IPS-NIHi7 (cell line): ENCODE results near the gene PPP2R3B.
"Not testable (repeated sequence)": the region's sequence is repeated elsewhere in the genome, so short reads cannot be mapped to it uniquely, and the experiment has no call there.

Experiments used
- DNase-seq: peaks from one replicate; pipeline ENCODE4 v3.0.0; 2012; ENCODE audit warnings: mixed read lengths; ENCODE audit errors: extremely low spot score

The PPP2R3B gene

GRCh38 chrX:353566-354535 is 32.9 kb downstream of the PPP2R3B start:
- DNase-seq, result no peak

- no peak for DNase-seq
These were observed 34.0 kb downstream of the PPP2R3B start for GRCh38 chrX:352582-353314.

DNA sequence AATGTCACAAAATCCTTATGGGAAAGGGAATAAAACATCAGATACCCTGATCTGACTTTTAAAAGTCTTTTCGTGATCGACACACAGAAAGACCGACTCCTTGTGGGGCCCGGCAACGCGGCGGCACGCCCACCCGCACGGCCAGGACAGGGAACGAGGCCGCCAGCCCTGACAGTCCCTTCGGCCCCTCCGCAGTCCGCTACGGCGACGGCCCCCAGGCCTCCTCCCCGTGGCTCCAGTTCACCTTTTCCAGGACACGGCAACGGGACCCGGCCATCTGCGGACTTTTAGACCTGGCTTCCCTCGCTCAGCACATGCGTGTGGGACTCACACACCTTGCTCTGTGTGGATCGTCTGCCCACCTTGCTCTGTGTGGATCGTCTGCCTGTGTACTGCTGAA is 34.5 kb downstream of the PPP2R3B start:
- no peak for DNase-seq

DNA sequence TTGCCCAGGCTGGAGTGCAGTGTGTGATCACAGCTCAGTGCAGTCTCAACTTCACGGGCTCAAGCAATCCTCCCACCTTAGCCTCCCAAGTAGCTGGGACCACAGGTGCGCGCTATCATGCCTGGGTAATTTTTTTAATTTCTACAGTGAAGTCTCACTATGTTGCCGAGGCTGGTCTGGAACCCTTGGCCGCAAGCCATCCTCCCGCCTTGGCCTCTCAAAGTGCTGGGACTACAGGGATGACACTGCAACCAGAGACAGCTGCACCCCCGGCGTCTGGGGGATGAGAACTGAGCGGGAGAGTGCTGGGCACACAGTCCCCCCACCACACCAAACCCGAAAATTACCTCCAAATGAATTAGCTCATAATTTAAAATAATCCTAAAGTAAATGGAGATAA is 35.0 kb downstream of the PPP2R3B start:
- no peak for DNase-seq

DNA sequence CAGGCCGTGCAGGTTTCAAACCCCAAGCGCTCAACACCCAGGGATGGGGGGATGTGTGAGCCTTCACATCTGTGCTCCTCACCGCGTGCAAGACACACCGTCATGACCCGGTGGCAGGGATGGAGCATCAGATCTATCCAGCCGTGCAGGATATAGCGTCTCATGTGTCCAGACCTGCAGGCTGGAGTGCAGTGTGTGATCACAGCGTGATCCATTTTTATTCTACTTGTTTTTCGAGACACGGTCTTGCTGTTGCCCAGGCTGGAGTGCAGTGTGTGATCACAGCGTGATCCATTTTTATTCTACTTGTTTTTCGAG is 35.4 kb downstream of the PPP2R3B start:
- DNase-seq, result not testable (repeated sequence)

- no peak for DNase-seq
These were observed 36.0 kb downstream of the PPP2R3B start for GRCh38 chrX:350534-351323.

DNA sequence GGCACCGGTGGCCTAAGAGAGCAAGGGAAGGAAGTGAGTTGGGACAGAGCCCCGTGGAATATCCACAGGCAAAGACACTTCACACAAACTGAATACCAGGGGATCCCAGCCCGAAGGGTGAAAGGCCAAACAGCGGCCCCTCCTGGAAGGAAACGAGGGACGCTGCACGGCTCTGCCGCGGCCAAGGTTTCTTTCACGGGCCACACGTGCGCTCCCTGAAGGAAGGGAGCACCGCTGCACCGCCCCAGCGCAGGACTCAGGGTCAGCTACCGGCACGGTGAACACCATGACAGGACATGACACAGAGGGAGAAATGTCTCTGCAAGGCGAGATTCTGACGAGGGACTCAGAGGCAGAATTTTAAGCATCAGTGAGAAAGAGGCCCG is 36.6 kb downstream of the PPP2R3B start:
- no peak for DNase-seq

- no peak for DNase-seq
These were observed 37.0 kb downstream of the PPP2R3B start for GRCh38 chrX:349702-350101.

DNA sequence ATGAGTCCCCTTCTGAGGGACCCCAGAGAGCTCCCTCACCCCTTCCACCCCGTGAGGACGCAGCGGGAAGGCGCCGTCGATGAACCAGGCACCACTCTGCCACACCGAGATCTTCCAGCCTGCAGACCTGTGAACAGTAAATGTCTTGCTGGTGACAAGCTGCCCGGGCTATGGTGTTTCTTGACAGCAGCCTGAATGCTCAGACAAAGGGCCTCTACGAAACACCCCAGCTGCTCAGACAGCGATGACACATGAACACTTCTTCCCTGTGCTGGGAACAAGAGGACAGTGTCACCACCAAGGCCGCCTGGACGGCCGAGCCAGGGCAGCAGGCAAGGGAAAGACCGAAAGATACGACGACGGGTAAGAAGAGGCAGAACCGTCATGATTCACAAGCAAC is 37.5 kb downstream of the PPP2R3B start:
- DNase-seq, result no peak

- DNase-seq, result no peak
These were observed 38.1 kb downstream of the PPP2R3B start for GRCh38 chrX:348461-349117.

DNA sequence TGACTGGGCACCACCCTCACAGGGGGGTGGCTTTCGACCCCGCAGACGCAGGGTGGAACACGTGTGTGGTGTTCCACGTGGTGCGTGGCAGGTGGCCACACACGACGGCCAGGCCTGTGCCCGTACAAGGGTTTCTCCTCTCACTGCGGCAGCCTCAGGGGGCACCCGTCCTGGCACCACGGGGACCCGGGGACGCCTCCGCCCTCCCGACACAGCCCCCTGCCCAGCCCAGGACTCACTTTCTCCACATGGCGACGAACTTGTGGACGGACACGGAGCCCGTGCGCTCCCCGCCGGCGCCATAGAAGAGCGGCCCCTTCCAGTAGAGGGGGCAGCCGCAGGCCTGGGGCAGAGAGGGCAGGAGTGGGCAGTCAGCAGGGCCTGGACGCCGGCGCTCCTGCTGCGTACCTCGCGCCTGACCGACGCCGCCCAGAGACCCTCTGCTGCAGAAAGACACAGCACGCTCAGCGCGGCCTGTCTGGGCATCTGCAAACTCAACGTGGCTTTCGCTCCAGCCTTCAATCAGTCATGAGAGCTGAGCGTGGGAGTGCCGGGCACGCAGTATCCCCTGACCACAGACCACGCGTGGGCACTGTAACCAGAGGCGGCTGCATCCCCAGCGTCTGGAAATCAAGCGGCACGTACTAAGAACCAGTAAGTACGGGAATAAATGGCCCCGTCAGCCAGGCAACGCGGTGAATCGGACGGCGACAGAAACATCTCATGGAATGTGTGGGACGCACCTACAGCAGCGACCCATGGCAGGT is 39.2 kb downstream of the PPP2R3B start:
- DNase-seq, result no peak

DNA sequence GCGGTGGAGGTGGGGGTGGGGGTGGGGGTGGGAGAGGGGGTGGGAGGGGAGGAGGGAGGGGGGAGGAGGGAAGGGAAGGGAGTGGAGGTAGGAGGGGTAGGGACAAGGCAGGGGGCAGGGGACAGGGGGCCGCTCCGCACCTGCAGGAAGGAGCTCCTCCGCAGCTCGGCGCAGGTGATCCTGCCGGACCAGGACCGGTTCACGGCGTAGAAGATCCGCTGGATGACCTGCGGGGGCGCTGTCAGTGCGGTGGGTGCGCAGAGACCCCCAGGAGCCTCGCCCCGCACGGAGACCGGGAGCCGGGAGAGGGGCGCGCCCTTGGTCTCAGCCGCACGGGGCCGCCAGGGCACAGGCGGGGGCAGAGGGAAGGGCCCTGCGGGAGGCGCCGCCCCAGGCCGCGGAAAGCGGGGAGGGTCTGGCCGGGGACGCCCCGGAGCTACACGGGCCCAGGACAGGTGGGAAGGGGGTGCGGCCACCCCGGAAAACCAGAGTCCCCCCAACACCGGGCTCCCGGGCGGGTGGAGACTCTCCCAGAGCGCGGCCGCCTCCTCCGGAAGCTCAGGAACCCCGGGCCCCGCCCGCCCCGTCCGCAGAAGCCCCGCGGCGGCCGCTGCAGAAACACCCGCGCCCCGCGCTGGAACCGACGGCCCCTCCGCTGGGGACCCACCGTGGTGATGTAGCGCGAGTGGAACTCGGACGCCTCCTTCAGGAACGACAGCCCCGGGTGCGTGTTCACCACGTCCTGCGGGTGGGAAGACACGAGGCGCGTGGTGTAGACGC is 40.5 kb downstream of the PPP2R3B start:
- no peak for DNase-seq

GRCh38 chrX:345020-345925 is 41.4 kb downstream of the PPP2R3B start:
- no peak for DNase-seq

DNA sequence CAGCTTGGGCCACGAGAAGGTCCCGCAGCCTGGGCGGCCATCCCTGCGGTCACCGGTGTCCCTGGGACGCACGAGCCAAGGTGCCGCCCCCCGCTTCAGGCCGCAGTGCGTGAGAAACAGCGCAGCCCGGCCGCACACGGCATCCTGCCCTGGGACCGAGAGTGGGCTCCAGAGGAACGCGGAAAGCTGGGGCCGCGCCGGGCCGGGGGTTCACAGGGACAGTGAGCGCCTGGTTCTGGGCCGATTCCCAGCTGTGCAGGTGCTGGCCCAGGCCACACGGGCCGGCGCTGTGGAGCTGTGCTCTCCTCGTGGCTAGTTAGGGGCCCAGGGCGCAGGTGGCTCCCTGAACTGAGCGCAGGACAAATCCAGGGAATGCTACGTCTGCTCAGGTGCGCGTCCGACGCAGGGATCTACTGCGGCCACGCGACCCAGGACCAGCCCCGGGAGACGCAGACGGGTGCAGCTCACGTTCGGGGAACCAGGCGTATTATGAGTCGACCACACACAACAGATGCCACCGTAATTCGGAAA is 42.3 kb downstream of the PPP2R3B start:
- DNase-seq, result no peak

DNA sequence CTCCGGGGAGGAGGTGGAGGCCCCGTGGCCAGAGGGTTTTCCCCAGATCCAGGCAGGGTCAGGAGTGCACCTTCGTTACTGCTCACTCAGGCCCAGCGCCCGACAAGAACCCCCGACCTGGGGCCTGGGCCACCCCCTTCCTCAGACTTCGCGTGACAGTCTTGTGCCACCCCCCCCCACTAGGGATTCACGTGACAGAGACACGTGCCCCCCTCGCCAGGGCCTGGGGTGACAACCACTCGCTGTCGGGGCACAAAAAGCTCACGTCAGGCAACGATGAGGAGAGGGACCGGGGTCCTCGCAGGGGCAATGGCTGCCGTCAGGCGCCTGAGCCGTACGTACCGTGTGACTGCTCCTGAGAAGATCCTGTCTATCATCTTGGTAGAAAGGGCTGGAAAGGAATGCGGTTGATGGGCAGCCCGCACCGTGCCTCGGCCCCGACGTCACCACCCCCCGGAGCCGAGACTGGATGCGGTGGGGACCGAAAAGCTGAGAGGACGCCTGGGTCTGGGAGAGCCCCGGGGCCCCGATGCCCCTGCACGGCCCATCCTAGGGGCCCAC is 45.1 kb downstream of the PPP2R3B start:
- no peak for DNase-seq

- DNase-seq, result no peak
These were observed 45.9 kb downstream of the PPP2R3B start for GRCh38 chrX:340641-341423.

DNA sequence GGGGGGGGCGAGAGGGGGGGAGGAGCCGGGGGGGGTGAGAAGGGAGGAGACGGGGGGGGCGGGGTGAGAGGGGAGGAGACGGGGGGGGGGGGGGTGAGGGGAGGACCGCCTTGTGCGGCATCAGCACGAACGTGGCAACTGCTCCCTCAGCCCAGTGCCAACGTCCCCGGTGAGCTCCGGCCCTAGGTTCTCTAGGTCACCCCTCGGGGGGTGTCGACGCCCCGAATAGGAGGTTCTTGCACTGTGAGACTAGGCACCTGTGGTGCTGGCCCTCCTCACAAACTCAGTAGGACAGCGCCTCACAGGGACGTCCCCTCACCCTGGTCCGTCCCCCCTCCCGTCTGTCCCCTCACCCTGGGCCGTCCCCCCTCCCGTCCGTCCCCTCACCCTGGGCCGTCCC is 46.6 kb downstream of the PPP2R3B start:
- no peak for DNase-seq
